ENCODE data around the gene RAN. TPM values are rescaled to one million over a fixed set of nuclear protein-coding genes. Genes with fewer than 3 reads are reported as not detected.
A peak's percentile ranks its signal among the peaks of the same experiment; 100 is the strongest.

Gene RAN
- total RNA-seq, 1 donor from 2014 or later, result 519 TPM

GRCh38 chr12:130829391-130830245 is 42.2 kb upstream of the RAN start:
- Mint-ChIP-seq H3K9me3 (ENCODE audit: low read depth) (no peaks in the 10 kb centered on the region), H3K4me1 (ENCODE audit: low read depth) (peaks cover 56% of the 10 kb centered on the region), H3K27me3 (ENCODE audit: low read depth) (no peaks in the 10 kb centered on the region), H3K27ac (ENCODE audit: unreplicated experiment) (no peak overlapping the region), H3K4me3 (ENCODE audit: unreplicated experiment) (no peak overlapping the region), H3K36me3 (ENCODE audit: low read depth) (peaks cover 3% of the 10 kb centered on the region)
- DNase-seq (ENCODE audit: low spot score), result no peak
- no peak for TF ChIP-seq CTCF (IDR thresholded peaks at IDR 0.05)

GRCh38 chr12:130830246-130830551 is 41.7 kb upstream of the RAN start:
- Mint-ChIP-seq H3K27ac (ENCODE audit: unreplicated experiment) (no peak overlapping the region), H3K36me3 (ENCODE audit: low read depth) (peaks cover 3% of the 10 kb centered on the region), H3K4me3 (ENCODE audit: unreplicated experiment) (no peak overlapping the region), H3K27me3 (ENCODE audit: low read depth) (no peaks in the 10 kb centered on the region), H3K9me3 (ENCODE audit: low read depth) (no peaks in the 10 kb centered on the region), H3K4me1 (ENCODE audit: low read depth) (peaks cover 58% of the 10 kb centered on the region)
- DNase-seq (ENCODE audit: low spot score), result no peak
- TF ChIP-seq CTCF (IDR thresholded peaks at IDR 0.05), result no peak

- no peak for TF ChIP-seq CTCF (IDR thresholded peaks at IDR 0.05)
- H3K36me3 Mint-ChIP-seq (ENCODE audit: low read depth), result peaks cover 3% of the 10 kb centered on the region
- no peaks in the 10 kb centered on the region for H3K9me3 Mint-ChIP-seq (ENCODE audit: low read depth)
- no peaks in the 10 kb centered on the region for H3K27me3 Mint-ChIP-seq (ENCODE audit: low read depth)
- DNase-seq (ENCODE audit: low spot score), result no peak
- H3K4me1 Mint-ChIP-seq (ENCODE audit: low read depth), result peaks cover 54% of the 10 kb centered on the region
- H3K27ac Mint-ChIP-seq (ENCODE audit: unreplicated experiment), result no peak overlapping the region
- no peak overlapping the region for H3K4me3 Mint-ChIP-seq (ENCODE audit: unreplicated experiment)
Measured at GRCh38 chr12:130831246-130831645, 40.6 kb upstream of the RAN start.

- Mint-ChIP-seq H3K4me1 (ENCODE audit: low read depth) (peaks cover 55% of the 10 kb centered on the region), H3K27ac (ENCODE audit: unreplicated experiment) (no peak overlapping the region), H3K27me3 (ENCODE audit: low read depth) (no peaks in the 10 kb centered on the region), H3K36me3 (ENCODE audit: low read depth) (peaks cover 3% of the 10 kb centered on the region), H3K9me3 (ENCODE audit: low read depth) (no peaks in the 10 kb centered on the region), H3K4me3 (ENCODE audit: unreplicated experiment) (no peak overlapping the region)
- no peak for DNase-seq (ENCODE audit: low spot score)
- TF ChIP-seq CTCF (IDR thresholded peaks at IDR 0.05), result no peak
Measured at GRCh38 chr12:130831876-130832405, 39.9 kb upstream of the RAN start.

- H3K9me3 Mint-ChIP-seq (ENCODE audit: low read depth), result no peaks in the 10 kb centered on the region
- DNase-seq (ENCODE audit: low spot score), result no peak
- peaks cover 3% of the 10 kb centered on the region for H3K36me3 Mint-ChIP-seq (ENCODE audit: low read depth)
- H3K27ac Mint-ChIP-seq (ENCODE audit: unreplicated experiment), result peak overlapping the region; percentile 75
- peaks cover 55% of the 10 kb centered on the region for H3K4me1 Mint-ChIP-seq (ENCODE audit: low read depth)
- no peak overlapping the region for H3K4me3 Mint-ChIP-seq (ENCODE audit: unreplicated experiment)
- H3K27me3 Mint-ChIP-seq (ENCODE audit: low read depth), result no peaks in the 10 kb centered on the region
- TF ChIP-seq CTCF (IDR thresholded peaks at IDR 0.05), result no peak
Measured at GRCh38 chr12:130832561-130833209, 39.2 kb upstream of the RAN start.

All from chondrocyte (in vitro differentiated cells).